ENCODE data around the gene OR2T3. TPM values are rescaled to one million over a fixed set of nuclear protein-coding genes. Genes with fewer than 3 reads are reported as not detected.
"Not testable (repeated sequence)": the region's sequence is repeated elsewhere in the genome, so short reads cannot be mapped to it uniquely, and the experiment has no call there.

OR2T3 gene
- total and polyA plus RNA-seq, 4 donors, result not detected

DNA sequence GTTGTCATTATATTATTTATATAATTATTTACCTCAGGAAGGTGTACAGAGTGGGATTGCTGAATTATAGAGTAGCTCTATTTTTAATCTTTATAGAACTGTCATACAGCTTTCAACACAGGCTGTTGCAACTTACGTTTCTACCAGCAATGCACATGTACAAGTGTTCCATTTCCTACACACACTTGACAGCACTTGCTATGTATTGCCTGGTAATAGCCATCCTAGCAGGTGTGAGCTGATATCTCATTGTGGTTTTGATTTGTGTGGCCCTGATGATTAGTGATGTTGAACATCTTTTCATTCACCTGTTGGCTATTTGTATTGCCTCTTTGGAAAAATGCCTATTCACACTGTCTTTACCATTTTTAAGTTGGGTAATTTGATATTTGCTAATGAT is 2.5 kb downstream of the OR2T3 start:
- not testable (repeated sequence) for H3K27me3 ChIP-seq (ENCODE audit: control insufficient read depth in 4 of 4, insufficient read depth in 4 of 4, low read length in 3 of 4)
- WGBS, result no CpG with 5 or more reads among the region's 1 CpG

DNA sequence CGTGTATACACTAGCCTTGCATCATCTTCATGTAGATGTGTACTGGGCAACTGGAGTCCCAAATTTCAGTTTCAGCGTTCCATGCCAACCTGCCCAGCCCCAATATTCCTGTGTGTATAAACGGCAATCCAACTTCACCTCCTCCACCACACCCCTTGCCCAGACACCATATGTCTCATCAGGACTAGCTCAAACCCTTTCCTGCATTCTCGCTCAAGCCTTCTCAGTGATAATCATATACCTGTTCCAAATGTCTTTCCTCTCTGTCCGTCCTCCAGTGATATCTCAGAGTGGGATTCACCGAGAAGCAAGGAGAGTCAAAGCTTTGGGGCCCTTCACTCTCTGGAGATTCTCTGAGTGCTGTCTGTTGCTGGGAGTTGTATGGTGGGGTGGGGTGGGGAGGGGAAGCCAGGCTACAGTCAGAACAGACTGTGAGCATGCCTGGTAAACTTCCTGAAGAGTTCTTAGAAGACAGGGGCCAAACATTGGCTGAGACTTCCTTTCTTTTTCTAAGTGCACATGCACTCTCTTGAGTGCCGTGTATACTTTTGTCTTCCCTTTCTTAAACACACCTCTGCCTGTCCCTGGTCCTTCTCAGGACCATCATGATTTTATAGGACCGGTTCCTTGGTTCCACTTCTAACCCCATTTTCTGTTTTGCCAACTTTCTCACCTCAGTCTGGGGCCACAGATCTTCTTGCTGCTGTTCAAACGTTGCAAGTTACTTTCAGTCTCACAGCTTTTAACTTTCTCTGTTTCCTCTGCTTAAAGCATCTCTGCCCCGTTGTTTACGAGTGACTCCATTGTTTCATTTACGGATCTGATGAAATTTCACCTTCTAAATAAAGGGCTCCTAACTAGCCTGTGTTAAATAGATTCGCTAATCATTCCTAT is 8.8 kb downstream of the OR2T3 start:
- H3K4me3 ChIP-seq (ENCODE audit: low read depth in 1 of 3, low read length in 3 of 3); H3K9ac ChIP-seq (ENCODE audit: low read depth in 1 of 2, low read length in 2 of 2); H3K27me3 ChIP-seq (ENCODE audit: control insufficient read depth in 4 of 4, insufficient read depth in 4 of 4, low read length in 3 of 4); DNase-seq (ENCODE audit: low spot score); H3K9me3 ChIP-seq (ENCODE audit: control insufficient read depth in 4 of 4, low read length in 3 of 4); H3K27ac ChIP-seq (ENCODE audit: low read depth in 1 of 2, low read length in 2 of 2); H3K36me3 ChIP-seq (ENCODE audit: control insufficient read depth in 4 of 4, insufficient read depth in 3 of 4, low read depth in 1 of 4, low read length in 3 of 4); H3K4me1 ChIP-seq (ENCODE audit: control insufficient read depth in 4 of 4, insufficient read depth in 4 of 4, low read length in 3 of 4): not testable (repeated sequence)
- 61% methylated on average over 13 of the region's 13 CpGs for WGBS

More for the DNA sequence above, 2.5 kb downstream of the OR2T3 start:
- not testable (repeated sequence) for H3K9ac ChIP-seq (ENCODE audit: low read depth in 1 of 2, low read length in 2 of 2); H3K4me1 ChIP-seq (ENCODE audit: control insufficient read depth in 4 of 4, insufficient read depth in 4 of 4, low read length in 3 of 4); DNase-seq (ENCODE audit: low spot score); H3K4me3 ChIP-seq (ENCODE audit: low read depth in 1 of 3, low read length in 3 of 3); H3K9me3 ChIP-seq (ENCODE audit: control insufficient read depth in 4 of 4, low read length in 3 of 4); H3K27ac ChIP-seq (ENCODE audit: low read depth in 1 of 2, low read length in 2 of 2); H3K36me3 ChIP-seq (ENCODE audit: control insufficient read depth in 4 of 4, insufficient read depth in 3 of 4, low read depth in 1 of 4, low read length in 3 of 4)

DNA sequence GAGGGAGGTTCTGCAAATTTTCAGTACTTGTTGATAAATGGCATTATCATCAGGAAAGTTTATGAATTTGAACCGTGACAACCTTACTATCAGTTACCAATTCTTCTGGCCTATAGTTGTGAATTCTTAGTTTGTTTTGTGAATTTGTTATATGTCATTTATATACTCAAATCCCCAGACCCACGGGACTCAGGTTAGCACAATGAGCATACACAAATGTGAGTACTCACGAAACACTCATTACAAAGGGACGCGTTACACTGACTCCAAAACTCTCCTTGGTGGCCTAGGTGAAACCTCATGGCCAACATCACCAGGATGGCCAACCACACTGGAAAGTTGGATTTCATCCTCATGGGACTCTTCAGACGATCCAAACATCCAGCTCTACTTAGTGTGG is 15.1 kb downstream of the OR2T3 start, which contains the start of gene OR2T5:
OR2T5 (plus strand) TSS at position 301 of the 400 bp plus-strand sequence; CDS start at position 301, 0 bp downstream.
- not testable (repeated sequence) for H3K4me1 ChIP-seq (ENCODE audit: control insufficient read depth in 4 of 4, insufficient read depth in 4 of 4, low read length in 3 of 4); H3K4me3 ChIP-seq (ENCODE audit: low read depth in 1 of 3, low read length in 3 of 3)
- 75% methylated on average over 5 of the region's 6 CpGs for WGBS

DNA sequence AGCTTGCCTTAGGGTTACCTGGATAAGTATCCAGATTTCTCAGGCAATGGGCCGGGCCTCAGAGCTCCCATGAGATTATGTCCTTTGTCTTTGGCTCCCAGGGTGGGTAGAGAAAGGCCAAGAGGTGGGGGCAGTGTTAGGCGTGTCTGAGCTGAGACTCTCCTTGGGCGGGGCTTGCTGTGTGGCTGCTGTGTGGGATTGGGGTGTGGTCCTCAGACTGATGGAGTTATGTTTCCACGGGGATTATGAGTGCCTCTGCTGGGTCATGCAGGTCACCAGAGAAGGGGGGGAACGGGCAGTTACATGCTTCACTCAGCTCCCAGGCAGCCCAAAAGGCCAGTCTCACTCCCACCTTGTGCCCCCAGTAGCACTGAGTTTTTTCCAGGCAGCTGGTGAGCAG is 23.5 kb downstream of the OR2T3 start:
- not testable (repeated sequence) for H3K4me3 ChIP-seq (ENCODE audit: low read depth in 1 of 3, low read length in 3 of 3); DNase-seq (ENCODE audit: low spot score); H3K4me1 ChIP-seq (ENCODE audit: control insufficient read depth in 4 of 4, insufficient read depth in 4 of 4, low read length in 3 of 4); H3K36me3 ChIP-seq (ENCODE audit: control insufficient read depth in 4 of 4, insufficient read depth in 3 of 4, low read depth in 1 of 4, low read length in 3 of 4); H3K27me3 ChIP-seq (ENCODE audit: control insufficient read depth in 4 of 4, insufficient read depth in 4 of 4, low read length in 3 of 4); H3K9me3 ChIP-seq (ENCODE audit: control insufficient read depth in 4 of 4, low read length in 3 of 4); H3K27ac ChIP-seq (ENCODE audit: low read depth in 1 of 2, low read length in 2 of 2); H3K9ac ChIP-seq (ENCODE audit: low read depth in 1 of 2, low read length in 2 of 2)
- no CpG with 5 or more reads among the region's 5 CpGs for WGBS

More for the DNA sequence above, 15.1 kb downstream of the OR2T3 start, which contains the start of gene OR2T5:
- H3K27me3 ChIP-seq (ENCODE audit: control insufficient read depth in 4 of 4, insufficient read depth in 4 of 4, low read length in 3 of 4); H3K27ac ChIP-seq (ENCODE audit: low read depth in 1 of 2, low read length in 2 of 2); DNase-seq (ENCODE audit: low spot score); H3K9ac ChIP-seq (ENCODE audit: low read depth in 1 of 2, low read length in 2 of 2); H3K36me3 ChIP-seq (ENCODE audit: control insufficient read depth in 4 of 4, insufficient read depth in 3 of 4, low read depth in 1 of 4, low read length in 3 of 4); H3K9me3 ChIP-seq (ENCODE audit: control insufficient read depth in 4 of 4, low read length in 3 of 4): not testable (repeated sequence)

DNA sequence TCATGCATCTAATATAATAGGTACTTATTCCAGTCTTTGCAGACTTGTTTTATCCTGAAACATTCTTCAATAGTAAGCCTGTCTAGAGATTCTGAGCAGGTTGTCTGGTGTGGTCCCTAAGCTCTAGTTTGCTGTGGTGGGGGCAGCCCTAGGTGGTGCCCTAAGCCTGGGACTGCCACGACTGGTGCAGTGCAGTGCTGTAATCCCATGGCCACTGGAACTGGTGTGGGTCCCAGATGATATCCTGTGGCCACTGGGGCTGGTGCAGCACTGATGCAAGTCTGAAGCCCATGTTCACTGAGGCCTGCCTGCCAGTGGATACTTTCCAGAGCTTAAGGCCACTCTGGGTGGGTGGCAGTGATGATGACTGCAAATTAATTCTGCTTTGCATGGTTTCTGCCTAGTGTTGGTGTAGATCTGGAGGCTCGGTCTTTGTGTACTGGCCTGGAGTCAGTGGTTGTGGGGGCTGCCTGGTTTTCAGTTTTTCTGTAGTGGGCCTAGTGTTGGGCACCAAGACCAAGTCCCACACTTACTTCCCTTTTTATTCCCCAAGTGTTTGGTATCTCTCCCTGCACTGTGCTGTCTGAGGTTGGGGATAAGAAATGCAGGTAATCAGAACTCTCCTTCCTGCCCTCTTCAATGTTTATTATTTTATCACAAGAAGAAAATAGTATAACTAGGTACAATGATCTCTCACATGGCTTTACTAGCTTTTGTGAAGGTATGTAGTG is 27.3 kb downstream of the OR2T3 start:
- not testable (repeated sequence) for H3K9me3 ChIP-seq (ENCODE audit: control insufficient read depth in 4 of 4, low read length in 3 of 4); H3K36me3 ChIP-seq (ENCODE audit: control insufficient read depth in 4 of 4, insufficient read depth in 3 of 4, low read depth in 1 of 4, low read length in 3 of 4); DNase-seq (ENCODE audit: low spot score); H3K4me3 ChIP-seq (ENCODE audit: low read depth in 1 of 3, low read length in 3 of 3); H3K4me1 ChIP-seq (ENCODE audit: control insufficient read depth in 4 of 4, insufficient read depth in 4 of 4, low read length in 3 of 4); H3K27ac ChIP-seq (ENCODE audit: low read depth in 1 of 2, low read length in 2 of 2); H3K9ac ChIP-seq (ENCODE audit: low read depth in 1 of 2, low read length in 2 of 2); H3K27me3 ChIP-seq (ENCODE audit: control insufficient read depth in 4 of 4, insufficient read depth in 4 of 4, low read length in 3 of 4)
- 71% methylated on average over 1 of the region's 2 CpGs for WGBS

DNA sequence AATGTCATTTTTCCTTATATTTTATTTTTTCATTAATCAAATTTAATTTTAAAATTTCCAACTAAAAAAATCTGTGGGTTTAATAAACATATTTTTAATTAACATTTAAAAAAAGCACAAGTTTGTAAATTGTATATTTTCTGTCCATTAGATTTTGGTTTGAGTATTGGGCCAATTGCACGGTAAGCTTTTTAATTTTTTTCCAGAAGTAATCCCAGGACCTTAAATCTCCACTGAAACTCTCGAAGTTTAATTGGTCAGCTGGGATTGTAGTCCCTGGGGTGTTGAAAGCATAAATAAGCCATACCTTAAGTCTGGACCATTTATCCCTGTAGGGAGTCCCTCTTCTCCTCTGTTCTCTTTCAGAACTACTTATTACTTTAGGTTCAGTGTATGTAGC is 34.6 kb downstream of the OR2T3 start, which contains the start of gene OR2G6:
OR2G6 (plus strand) TSS at position 301 of the 400 bp plus-strand sequence. CDS start 13,574 bp downstream, outside the sequence.
- H3K4me1 ChIP-seq (ENCODE audit: control insufficient read depth in 4 of 4, insufficient read depth in 4 of 4, low read length in 3 of 4); H3K9ac ChIP-seq (ENCODE audit: low read depth in 1 of 2, low read length in 2 of 2); H3K9me3 ChIP-seq (ENCODE audit: control insufficient read depth in 4 of 4, low read length in 3 of 4); H3K27ac ChIP-seq (ENCODE audit: low read depth in 1 of 2, low read length in 2 of 2); H3K36me3 ChIP-seq (ENCODE audit: control insufficient read depth in 4 of 4, insufficient read depth in 3 of 4, low read depth in 1 of 4, low read length in 3 of 4); DNase-seq (ENCODE audit: low spot score); H3K4me3 ChIP-seq (ENCODE audit: low read depth in 1 of 3, low read length in 3 of 3); H3K27me3 ChIP-seq (ENCODE audit: control insufficient read depth in 4 of 4, insufficient read depth in 4 of 4, low read length in 3 of 4): not testable (repeated sequence)
- no CpG with 5 or more reads among the region's 2 CpGs for WGBS

DNA sequence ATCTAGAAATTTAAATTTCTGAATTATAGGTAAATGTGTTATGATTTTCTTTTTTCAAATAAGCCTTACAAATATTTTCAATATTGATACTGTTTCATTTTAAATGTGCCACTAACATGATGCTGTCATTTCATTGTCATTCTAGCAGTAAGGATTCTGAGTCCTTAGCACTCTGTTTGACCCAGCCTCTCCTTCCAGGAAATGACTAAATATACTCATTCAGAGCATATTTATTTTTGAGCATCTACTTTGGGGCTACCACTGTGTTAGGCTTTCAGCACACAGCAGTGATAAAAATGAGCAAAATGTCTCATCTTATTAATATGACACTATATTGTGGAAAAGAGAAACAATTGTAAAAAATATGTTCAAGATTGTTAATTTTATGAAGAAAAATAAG is 37.1 kb downstream of the OR2T3 start:
- DNase-seq (ENCODE audit: low spot score), result not testable (repeated sequence)

More for the DNA sequence above, 37.1 kb downstream of the OR2T3 start:
- H3K27ac ChIP-seq (ENCODE audit: low read depth in 1 of 2, low read length in 2 of 2); H3K9ac ChIP-seq (ENCODE audit: low read depth in 1 of 2, low read length in 2 of 2); H3K36me3 ChIP-seq (ENCODE audit: control insufficient read depth in 4 of 4, insufficient read depth in 3 of 4, low read depth in 1 of 4, low read length in 3 of 4); H3K27me3 ChIP-seq (ENCODE audit: control insufficient read depth in 4 of 4, insufficient read depth in 4 of 4, low read length in 3 of 4); H3K9me3 ChIP-seq (ENCODE audit: control insufficient read depth in 4 of 4, low read length in 3 of 4); H3K4me3 ChIP-seq (ENCODE audit: low read depth in 1 of 3, low read length in 3 of 3); H3K4me1 ChIP-seq (ENCODE audit: control insufficient read depth in 4 of 4, insufficient read depth in 4 of 4, low read length in 3 of 4): not testable (repeated sequence)

Measured in liver (tissue), 9 donors.